A673 (cell line): ENCODE data around the gene LBHD2. TPM values are rescaled to one million over a fixed set of nuclear protein-coding genes. Genes with fewer than 3 reads are reported as not detected.

Experiments
- BruUV-seq: library from RNA; stranded (reverse); fragments of 400-500 nt; replicated peaks from 2 replicates; lab custom pipeline; 2021; lab: Mats Ljungman, UMichigan
- CTCF ChIA-PET: fragments of 300-600 bp; sonication (Branson Sonifier 250); formaldehyde crosslinking; loops from one replicate; lab custom pipeline; 2022; ENCODE audit warnings: antibody characterized with exemption; lab: Charles Lee
- POLR2A ChIA-PET: fragments of 300-600 bp; sonication (Branson Sonifier 250); formaldehyde crosslinking; loops from one replicate; lab custom pipeline; 2022; ENCODE audit warnings: antibody characterized with exemption; ENCODE audit not compliant: low non-redundant PET; lab: Charles Lee
- DNase-seq: peaks from one replicate; pipeline ENCODE4 v3.0.0-alpha.2; 2015; ENCODE audit warnings: low spot score
- H3K27ac ChIP-seq: fragments of 200-600 bp; sonication (generic); 2 replicates; pipeline ENCODE4 v1.5.1; 2016; ENCODE audit warnings: mixed run types, low read depth, mild to moderate bottlenecking, mixed read lengths, antibody characterized with exemption, low read length; ENCODE audit not compliant: poor library complexity, severe bottlenecking
- H3K27me3 ChIP-seq: fragments of 200-600 bp; sonication (generic); replicated peaks from 2 replicates; pipeline ENCODE4 v1.6.1; 2017; ENCODE audit warnings: mixed run types, low read depth, mild to moderate bottlenecking, mixed read lengths, antibody characterized with exemption, low read length; ENCODE audit not compliant: insufficient read depth, poor library complexity
- H3K36me3 ChIP-seq: fragments of 200-600 bp; sonication (generic); 2 replicates; pipeline ENCODE4 v1.6.1; 2016; ENCODE audit warnings: mixed run types, mild to moderate bottlenecking, mixed read lengths, antibody characterized with exemption, low read length; ENCODE audit not compliant: insufficient read depth, poor library complexity, severe bottlenecking
- H3K4me1 ChIP-seq: fragments of 200-600 bp; sonication (generic); 2 replicates; pipeline ENCODE4 v1.6.1; 2017; ENCODE audit warnings: mixed run types, mild to moderate bottlenecking, mixed read lengths, antibody characterized with exemption, low read length; ENCODE audit not compliant: insufficient read depth, poor library complexity, severe bottlenecking
- H3K4me3 ChIP-seq: fragments of 200-600 bp; sonication (generic); 2 replicates; pipeline ENCODE4 v1.5.1; 2016; ENCODE audit warnings: low read depth, mixed run types, mild to moderate bottlenecking, mixed read lengths, low read length; ENCODE audit not compliant: poor library complexity, severe bottlenecking
- H3K9me3 ChIP-seq: fragments of 200-600 bp; sonication (generic); 2 replicates; pipeline ENCODE4 v1.6.1; 2016; ENCODE audit warnings: mixed run types, low read depth, mild to moderate bottlenecking, mixed read lengths, antibody characterized with exemption, low read length; ENCODE audit not compliant: poor library complexity, severe bottlenecking
- EZH2 ChIP-seq: fragments of 200-600 bp; sonication (generic); IDR thresholded peaks from 2 replicates; pipeline ENCODE4 v1.6.1; 2017; ENCODE audit warnings: borderline replicate concordance, low read depth, mild to moderate bottlenecking, mixed read lengths, antibody characterized with exemption, low read length; ENCODE audit not compliant: poor library complexity, severe bottlenecking
- intact Hi-C: fragments of 100-400 bp; cut with micrococcal nuclease; formaldehyde crosslinking; loops from one replicate; pipeline ENCODE4 v1.10.0; 2022; ENCODE audit not compliant: unreplicated experiment
- total RNA-seq: library from RNA; stranded (reverse); gene quantifications from 2 replicates; pipeline ENCODE4 v1.2.3, GENCODE V29; 2021
- TF ChIP-seq, protein P1 (sequence below): fragments of 300-800, 200-600 bp; sonication (generic); conservative IDR thresholded peaks from 2 replicates; pipeline ENCODE4 v1.5.1; 2017; ENCODE audit warnings: low read depth, mild to moderate bottlenecking, antibody characterized with exemption, low read length, moderate library complexity, mixed read lengths

LBHD2 gene
- total RNA-seq, 1 experiment from 2014 or later = 0.99 TPM

DNA sequence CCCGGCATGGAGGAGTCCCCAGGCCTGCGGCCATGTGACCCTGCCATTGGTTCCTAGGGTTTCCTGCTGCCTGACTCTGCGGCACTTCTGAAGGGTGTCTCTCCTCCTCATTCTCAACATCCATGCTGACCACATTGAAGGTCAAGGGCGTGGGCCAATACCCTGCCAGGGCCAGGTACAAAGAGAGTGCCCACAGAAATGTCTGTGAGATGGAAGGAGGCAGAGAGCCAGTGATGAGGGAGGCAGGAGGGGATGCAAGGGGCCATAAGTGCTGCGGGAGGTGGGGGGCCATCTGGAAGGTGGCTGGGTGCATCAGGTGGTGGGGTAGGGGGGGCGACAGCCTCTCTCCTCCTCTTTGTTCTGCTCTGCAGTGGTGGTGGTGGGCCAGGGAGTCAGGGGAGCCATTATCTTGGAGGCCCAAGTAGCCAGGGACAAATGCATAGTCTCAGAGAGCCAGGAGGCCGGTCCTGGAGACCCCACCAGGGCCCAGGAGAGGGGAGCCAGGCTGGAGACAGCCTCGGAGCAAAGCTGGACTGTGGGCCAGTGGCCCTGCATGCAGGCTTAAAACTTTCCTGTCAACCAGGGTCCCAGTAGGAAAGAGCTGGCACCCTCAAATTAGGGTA is 13.6 kb upstream of the LBHD2 start:
- Histone ChIP-seq H3K4me1 (no peaks in the 10 kb centered on the region), H3K9me3 (no peaks in the 10 kb centered on the region), H3K27me3 (no peaks in the 10 kb centered on the region), H3K4me3 (no peak overlapping the region), H3K27ac (no peak overlapping the region), H3K36me3 (no peaks in the 10 kb centered on the region)
- DNase-seq = no peak
- ChIA-PET CTCF (no interaction called here), POLR2A (no interaction called here)
- BruUV-seq = no TSS peak
- intact Hi-C loops = no loop called here
- TF ChIP-seq, protein P1, sequence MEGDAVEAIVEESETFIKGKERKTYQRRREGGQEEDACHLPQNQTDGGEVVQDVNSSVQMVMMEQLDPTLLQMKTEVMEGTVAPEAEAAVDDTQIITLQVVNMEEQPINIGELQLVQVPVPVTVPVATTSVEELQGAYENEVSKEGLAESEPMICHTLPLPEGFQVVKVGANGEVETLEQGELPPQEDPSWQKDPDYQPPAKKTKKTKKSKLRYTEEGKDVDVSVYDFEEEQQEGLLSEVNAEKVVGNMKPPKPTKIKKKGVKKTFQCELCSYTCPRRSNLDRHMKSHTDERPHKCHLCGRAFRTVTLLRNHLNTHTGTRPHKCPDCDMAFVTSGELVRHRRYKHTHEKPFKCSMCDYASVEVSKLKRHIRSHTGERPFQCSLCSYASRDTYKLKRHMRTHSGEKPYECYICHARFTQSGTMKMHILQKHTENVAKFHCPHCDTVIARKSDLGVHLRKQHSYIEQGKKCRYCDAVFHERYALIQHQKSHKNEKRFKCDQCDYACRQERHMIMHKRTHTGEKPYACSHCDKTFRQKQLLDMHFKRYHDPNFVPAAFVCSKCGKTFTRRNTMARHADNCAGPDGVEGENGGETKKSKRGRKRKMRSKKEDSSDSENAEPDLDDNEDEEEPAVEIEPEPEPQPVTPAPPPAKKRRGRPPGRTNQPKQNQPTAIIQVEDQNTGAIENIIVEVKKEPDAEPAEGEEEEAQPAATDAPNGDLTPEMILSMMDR = no peak

DNA sequence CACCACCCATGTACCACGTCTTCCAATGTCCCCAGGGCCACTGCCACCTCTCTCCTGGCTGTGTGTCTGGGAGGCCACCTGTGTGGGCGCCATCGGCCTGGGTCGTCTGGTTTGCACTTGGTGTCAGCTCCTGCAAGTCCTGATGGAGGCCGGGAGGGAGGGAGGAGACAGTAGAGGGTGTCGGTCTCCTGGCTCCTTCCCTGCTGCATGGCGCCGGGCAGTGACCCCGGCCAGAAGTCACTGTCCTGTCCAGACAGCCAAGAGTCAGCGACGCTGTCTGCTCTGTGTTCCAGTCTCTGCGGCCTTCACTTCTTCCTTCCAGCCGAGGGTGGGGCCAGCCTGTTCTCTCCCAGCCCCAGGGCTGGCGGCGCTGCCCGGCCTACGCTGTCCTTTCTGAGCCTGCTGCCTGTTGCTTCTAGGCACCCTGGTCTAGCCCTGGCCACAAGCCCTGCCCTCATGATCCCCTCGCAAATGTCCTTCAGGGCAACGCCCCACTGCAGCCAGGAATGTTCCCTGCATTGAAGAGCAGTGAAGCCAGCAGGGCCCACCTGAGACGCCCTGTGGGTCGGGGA is 13.0 kb upstream of the LBHD2 start:
- H3K27me3 ChIP-seq = no peaks in the 10 kb centered on the region
- ChIA-PET POLR2A (no interaction called here), CTCF (no interaction called here)
- no peaks in the 10 kb centered on the region for H3K36me3 ChIP-seq
- BruUV-seq = no TSS peak
- no peak overlapping the region for H3K4me3 ChIP-seq
- TF ChIP-seq, protein P1 = no peak
- TF ChIP-seq EZH2 = no peak
- H3K27ac ChIP-seq = no peak overlapping the region
- intact Hi-C loops = no loop called here
- DNase-seq = no peak
- H3K9me3 ChIP-seq = no peaks in the 10 kb centered on the region
- H3K4me1 ChIP-seq = no peaks in the 10 kb centered on the region

DNA sequence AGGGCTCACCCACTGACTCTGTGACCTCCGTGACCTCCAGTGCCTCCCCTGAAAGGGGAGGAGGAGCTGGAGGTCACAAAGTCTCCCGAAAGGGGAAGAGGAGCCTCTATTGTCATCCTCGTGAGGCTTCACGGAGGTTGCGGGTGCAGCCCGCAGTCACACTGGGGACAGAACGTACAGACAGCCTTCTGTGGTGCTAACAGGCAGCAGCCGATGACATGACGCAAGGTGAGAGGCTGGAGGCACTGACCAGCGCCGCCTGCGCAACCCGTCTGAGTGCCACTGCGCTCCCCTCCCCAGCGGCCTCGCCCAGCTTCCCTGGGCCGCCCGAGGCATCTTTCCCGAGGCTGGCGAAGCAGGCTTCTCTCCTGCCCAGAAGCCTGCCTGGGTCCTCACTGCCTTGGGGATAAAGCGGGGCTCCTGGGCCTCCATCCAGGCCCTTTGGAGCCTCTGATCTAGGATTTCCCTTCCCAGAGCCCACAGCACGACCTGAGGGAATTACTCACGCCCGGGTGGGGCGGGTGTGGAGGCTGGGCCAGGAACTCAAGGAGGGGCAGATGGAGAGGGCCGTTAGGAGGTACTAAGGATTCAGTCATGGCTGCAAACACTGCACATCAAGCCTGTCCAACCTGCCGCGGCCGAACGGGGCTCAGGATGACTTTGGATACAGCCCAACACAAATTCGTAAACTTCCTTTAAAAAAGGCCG is 12.3 kb upstream of the LBHD2 start:
- Histone ChIP-seq H3K27ac (no peak overlapping the region), H3K4me1 (no peaks in the 10 kb centered on the region), H3K9me3 (no peaks in the 10 kb centered on the region), H3K36me3 (no peaks in the 10 kb centered on the region), H3K4me3 (no peak overlapping the region), H3K27me3 (no peaks in the 10 kb centered on the region)
- intact Hi-C loops = no loop called here
- TF ChIP-seq, protein P1 = no peak
- TF ChIP-seq EZH2 = no peak
- no TSS peak for BruUV-seq
- ChIA-PET CTCF (no interaction called here), POLR2A (no interaction called here)
- DNase-seq = no peak
